Neuronal stem cell (in vitro differentiated cells): ENCODE results near the gene GSTA5.
"Not testable (repeated sequence)": the region's sequence is repeated elsewhere in the genome, so short reads cannot be mapped to it uniquely, and the experiment has no call there.

Experiments used
- DNase-seq: peaks from one replicate; pipeline ENCODE4 v3.0.0-alpha.2; 2013; ENCODE audit warnings: low spot score
- H2AFZ ChIP-seq: one replicate; pipeline ENCODE4 v1.6.1; 2013; ENCODE audit warnings: mild to moderate bottlenecking, low read length, inconsistent platforms
- H2AK5ac ChIP-seq: 2 replicates; pipeline ENCODE4 v1.6.1; 2013; ENCODE audit warnings: low read depth, mild to moderate bottlenecking, inconsistent platforms, low read length, moderate library complexity, mixed read lengths
- H2BK120ac ChIP-seq: 2 replicates; pipeline ENCODE4 v1.6.1; 2013; ENCODE audit warnings: low read depth, mild to moderate bottlenecking, inconsistent platforms, low read length, moderate library complexity, mixed read lengths
- H2BK12ac ChIP-seq: one replicate; pipeline ENCODE4 v1.6.1; 2013; ENCODE audit warnings: low read length, inconsistent platforms
- H2BK15ac ChIP-seq: 2 replicates; pipeline ENCODE4 v1.6.1; 2013; ENCODE audit warnings: mild to moderate bottlenecking, low read length, inconsistent platforms, mixed read lengths
- H2BK5ac ChIP-seq: one replicate; pipeline ENCODE4 v1.6.1; 2013; ENCODE audit warnings: inconsistent platforms, mild to moderate bottlenecking, low read length, moderate library complexity
- H3K14ac ChIP-seq: one replicate; pipeline ENCODE4 v1.6.1; 2013; ENCODE audit warnings: low read length, inconsistent platforms
- H3K18ac ChIP-seq: 2 replicates; pipeline ENCODE4 v1.6.1; 2013; ENCODE audit warnings: low read length, inconsistent platforms
- H3K23ac ChIP-seq: 2 replicates; pipeline ENCODE4 v1.6.1; 2013; ENCODE audit warnings: low read depth, mild to moderate bottlenecking, mixed read lengths, low read length, inconsistent platforms; ENCODE audit not compliant: poor library complexity
- H3K27ac ChIP-seq: replicated peaks from 3 replicates; pipeline ENCODE4 v1.5.1; 2013; ENCODE audit warnings: low read length, inconsistent platforms
- H3K27me3 ChIP-seq, 3 experiments: 2 replicates each; pipeline ENCODE4 v1.6.1; 2013; ENCODE audit warnings: low read length in 3 of 3, mild to moderate bottlenecking in 2 of 3, inconsistent platforms in 1 of 3, low read depth in 1 of 3, mixed read lengths in 1 of 3, moderate library complexity in 1 of 3; ENCODE audit not compliant: control insufficient read depth in 3 of 3, insufficient read depth in 3 of 3
- H3K36me3 ChIP-seq, 2 donors: replicated peaks in 1 of 2; 2 replicates each; pipeline ENCODE4 v1.6.1; 2013; ENCODE audit warnings: low read length in 2 of 2; ENCODE audit not compliant: control insufficient read depth in 2 of 2, insufficient read depth in 2 of 2
- H3K4ac ChIP-seq: 2 replicates; pipeline ENCODE4 v1.6.1; 2013; ENCODE audit warnings: inconsistent platforms, mild to moderate bottlenecking, low read length, moderate library complexity
- H3K4me1 ChIP-seq, 2 donors: 1 replicate in 1 of 2; 2 replicates in 1 of 2; pipeline ENCODE4 v1.6.1; 2013; ENCODE audit warnings: low read length in 2 of 2, low read depth in 1 of 2; ENCODE audit not compliant: control insufficient read depth in 2 of 2, insufficient read depth in 1 of 2
- H3K4me2 ChIP-seq: one replicate; pipeline ENCODE4 v1.6.1; 2013; ENCODE audit warnings: mild to moderate bottlenecking, low read length, inconsistent platforms; ENCODE audit not compliant: insufficient read depth, poor library complexity, severe bottlenecking
- H3K4me3 ChIP-seq, 2 donors: 2 replicates each; pipeline ENCODE4 v1.5.1; 2013; ENCODE audit warnings: low read length in 2 of 2, mild to moderate bottlenecking in 2 of 2, inconsistent platforms in 1 of 2, moderate library complexity in 1 of 2
- H3K79me1 ChIP-seq: one replicate; pipeline ENCODE4 v1.6.1; 2013; ENCODE audit warnings: low read depth, mild to moderate bottlenecking, inconsistent platforms, low read length, moderate library complexity
- H3K9ac ChIP-seq: one replicate; pipeline ENCODE4 v1.6.1; 2013; ENCODE audit warnings: mild to moderate bottlenecking, low read depth, low read length, inconsistent platforms; ENCODE audit not compliant: poor library complexity
- H3K9me3 ChIP-seq, 2 donors: replicated peaks in 1 of 2; 2 replicates each; pipeline versions ENCODE3 to v1.6.1; 2013; ENCODE audit warnings: low read length in 2 of 2, mild to moderate bottlenecking in 2 of 2, inconsistent platforms in 1 of 2, low read depth in 1 of 2, mixed read lengths in 1 of 2, moderate library complexity in 1 of 2; ENCODE audit not compliant: control insufficient read depth in 2 of 2, insufficient read depth in 1 of 2
- H4K8ac ChIP-seq: one replicate; pipeline ENCODE4 v1.6.1; 2013; ENCODE audit warnings: low read depth, mild to moderate bottlenecking, inconsistent platforms, low read length, moderate library complexity
- H4K91ac ChIP-seq: one replicate; pipeline ENCODE4 v1.6.1; 2013; ENCODE audit warnings: low read length, low read depth, mild to moderate bottlenecking, inconsistent platforms; ENCODE audit not compliant: poor library complexity
- WGBS, 2 donors: extraction: QIAGEN DNeasy Blood & Tissue Kit; methylation state at CpG; one replicate each; pipeline ENCODE4 v1.1.7; 2013; ENCODE audit warnings: missing lambda C conversion rate in 2 of 2, mixed read lengths in 1 of 2; ENCODE audit not compliant: insufficient read length in 2 of 2, insufficient replicate concordance in 1 of 2; ENCODE audit errors: extremely low coverage in 2 of 2; 5-methylcytosine and 5-hydroxymethylcytosine counted together

The GSTA5 gene

DNA sequence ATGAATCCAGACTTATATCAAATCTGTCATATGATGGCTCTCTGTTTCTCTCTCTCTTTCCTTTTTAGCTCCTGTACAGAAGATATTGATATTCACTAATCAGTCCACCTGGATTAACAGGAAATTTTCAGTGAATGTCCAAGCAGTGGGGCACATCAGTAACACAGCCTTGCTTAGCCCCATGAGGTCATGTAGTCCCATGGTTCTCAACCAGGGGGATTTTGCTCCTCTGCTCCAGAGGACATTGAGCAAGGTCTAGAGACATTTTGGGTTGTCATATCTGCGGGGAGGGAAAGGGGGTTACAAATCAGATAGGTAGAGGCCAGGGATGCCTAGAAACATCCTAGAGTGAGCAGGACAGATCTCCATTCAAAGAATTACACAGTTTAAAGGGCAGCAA lies 37.8 kb downstream of the GSTA5 start:
- Histone ChIP-seq H3K27me3 (no peaks in the 10 kb centered on the region), H4K8ac (no peak overlapping the region), H2BK15ac (no peak overlapping the region), H3K4me1 (no peaks in the 10 kb centered on the region), H3K79me1 (no peaks in the 10 kb centered on the region), H2AFZ (no peak overlapping the region), H3K9ac (no peak overlapping the region), H2BK12ac (no peak overlapping the region), H2BK5ac (no peak overlapping the region), H2BK120ac (no peak overlapping the region), H3K36me3 (no peaks in the 10 kb centered on the region), H4K91ac (no peak overlapping the region), H3K4me3 (no peak overlapping the region), H2AK5ac (no peak overlapping the region), H3K18ac (no peak overlapping the region), H3K27ac (no peak overlapping the region), H3K4ac (no peak overlapping the region), H3K9me3 (no peaks in the 10 kb centered on the region), H3K23ac (no peak overlapping the region), H3K4me2 (no peak overlapping the region), H3K14ac (no peak overlapping the region)
- WGBS, 2 donors = no CpG with 5 or more reads among the region's 1 CpG
- DNase-seq = no peak

DNA sequence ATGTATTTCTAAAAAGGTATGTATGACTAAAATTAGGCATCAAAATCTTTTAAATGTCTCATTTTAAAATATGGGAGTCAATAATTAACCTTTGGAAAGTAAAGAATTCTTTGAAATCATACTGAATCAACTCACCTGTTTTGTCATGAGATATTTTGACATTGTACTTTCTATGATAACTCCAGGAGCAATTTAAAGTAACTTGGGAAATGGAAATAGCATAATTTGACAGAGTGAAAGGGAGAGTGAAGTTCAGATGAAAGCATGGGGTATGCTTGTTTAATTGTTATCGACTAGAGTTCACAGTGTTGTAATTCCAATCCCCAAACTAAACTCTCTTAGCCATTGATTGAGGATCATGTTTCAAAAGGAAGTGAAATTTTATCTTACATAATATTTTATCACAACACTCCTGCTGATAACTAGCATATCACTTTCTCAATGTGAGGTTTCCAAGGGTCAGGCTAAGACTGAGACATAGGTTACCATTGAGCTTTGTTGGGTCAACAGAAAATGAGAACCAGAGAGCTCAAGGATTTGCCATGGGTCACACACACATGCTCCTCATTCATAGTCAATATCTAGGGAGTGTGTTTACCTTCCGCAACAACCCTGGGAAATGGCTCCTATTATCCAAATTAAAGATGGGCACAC lies 39.3 kb downstream of the GSTA5 start:
- Histone ChIP-seq H2BK15ac (no peak overlapping the region), H3K4me1 (no peaks in the 10 kb centered on the region), H2BK5ac (no peak overlapping the region), H3K9me3 (no peaks in the 10 kb centered on the region), H2AK5ac (no peak overlapping the region), H2BK120ac (no peak overlapping the region), H3K27me3 (no peaks in the 10 kb centered on the region), H3K4ac (no peak overlapping the region), H3K36me3 (no peaks in the 10 kb centered on the region), H3K79me1 (no peaks in the 10 kb centered on the region), H3K4me2 (no peak overlapping the region), H3K4me3 (no peak overlapping the region), H3K14ac (no peak overlapping the region), H3K27ac (no peak overlapping the region), H3K18ac (no peak overlapping the region), H4K91ac (no peak overlapping the region), H3K9ac (no peak overlapping the region), H4K8ac (no peak overlapping the region), H3K23ac (no peak overlapping the region), H2AFZ (no peak overlapping the region), H2BK12ac (no peak overlapping the region)
- DNase-seq = no peak
- no CpG with 5 or more reads among the region's 2 CpGs for WGBS, 2 donors

DNA sequence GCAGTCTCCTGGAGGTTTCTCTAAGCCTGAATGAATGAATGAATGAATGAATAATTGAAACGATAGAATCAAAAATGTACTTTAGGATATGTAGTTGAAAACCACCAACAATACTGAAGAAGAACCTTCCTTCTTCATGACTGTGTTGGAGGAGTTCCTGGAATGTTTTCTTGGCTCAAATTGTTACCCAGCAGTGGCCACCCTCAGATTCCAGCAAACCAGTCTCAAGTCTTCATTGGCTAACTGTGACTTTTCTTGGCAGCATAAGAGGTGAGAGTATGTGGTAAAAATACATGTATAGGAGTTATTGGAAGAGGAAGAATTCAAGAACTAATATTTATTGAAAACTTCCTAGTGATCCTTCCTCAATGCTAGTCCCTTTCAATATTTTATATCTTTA lies 41.3 kb downstream of the GSTA5 start:
- H3K4me2 ChIP-seq, H4K91ac ChIP-seq, H4K8ac ChIP-seq, H2BK120ac ChIP-seq, H3K9me3 ChIP-seq, H3K27ac ChIP-seq, H3K36me3 ChIP-seq, DNase-seq, H3K23ac ChIP-seq, H2AFZ ChIP-seq, H2BK5ac ChIP-seq, H2BK12ac ChIP-seq, H3K27me3 ChIP-seq, H3K9ac ChIP-seq, H3K79me1 ChIP-seq, H3K18ac ChIP-seq, H3K4ac ChIP-seq, H2BK15ac ChIP-seq, H3K4me3 ChIP-seq, H2AK5ac ChIP-seq, H3K14ac ChIP-seq, H3K4me1 ChIP-seq: not testable (repeated sequence)
- WGBS, 2 donors = no CpG with 5 or more reads among the region's 1 CpG

DNA sequence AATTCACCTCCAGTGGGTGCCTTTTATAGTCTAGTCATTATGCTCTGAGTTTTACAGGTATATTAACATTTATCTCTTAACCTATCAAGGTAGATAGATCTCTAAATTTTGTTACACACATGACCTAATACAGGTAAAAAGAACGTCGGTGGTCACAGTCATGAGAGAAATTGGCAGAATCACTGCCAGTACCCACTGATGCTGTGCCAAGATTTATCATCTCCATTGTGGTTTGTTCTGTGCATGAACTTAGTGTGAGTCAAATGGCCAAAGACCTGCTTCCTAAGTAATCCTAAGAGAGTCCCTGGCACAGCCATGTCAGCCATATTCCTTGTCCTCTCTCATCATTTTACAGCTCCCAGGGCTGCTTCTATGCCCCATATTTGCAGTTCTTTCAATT lies 46.2 kb downstream of the GSTA5 start:
- not testable (repeated sequence) for H3K18ac ChIP-seq, H4K8ac ChIP-seq, H4K91ac ChIP-seq, H2BK15ac ChIP-seq, H3K14ac ChIP-seq, DNase-seq, H2BK5ac ChIP-seq, H3K27ac ChIP-seq, H3K4me2 ChIP-seq, H2BK12ac ChIP-seq, H2AFZ ChIP-seq, H3K79me1 ChIP-seq, H3K4me1 ChIP-seq, H3K9ac ChIP-seq, H2AK5ac ChIP-seq, H3K4ac ChIP-seq, H3K9me3 ChIP-seq, H3K27me3 ChIP-seq, H3K23ac ChIP-seq, H2BK120ac ChIP-seq, H3K4me3 ChIP-seq, H3K36me3 ChIP-seq
- WGBS, 2 donors = no CpG with 5 or more reads among the region's 2 CpGs
